GM12873 (cell line): ENCODE measurements around the gene MYH10.

Experiments used
- TF ChIP-seq, protein P1 (sequence below): IDR thresholded peaks from 2 replicates; pipeline ENCODE4 v1.5.1; 2012; ENCODE audit warnings: low read depth, mild to moderate bottlenecking, moderate library complexity, low read length, control low read depth; ENCODE audit not compliant: insufficient read depth; ENCODE audit errors: missing control alignments

Gene MYH10

DNA sequence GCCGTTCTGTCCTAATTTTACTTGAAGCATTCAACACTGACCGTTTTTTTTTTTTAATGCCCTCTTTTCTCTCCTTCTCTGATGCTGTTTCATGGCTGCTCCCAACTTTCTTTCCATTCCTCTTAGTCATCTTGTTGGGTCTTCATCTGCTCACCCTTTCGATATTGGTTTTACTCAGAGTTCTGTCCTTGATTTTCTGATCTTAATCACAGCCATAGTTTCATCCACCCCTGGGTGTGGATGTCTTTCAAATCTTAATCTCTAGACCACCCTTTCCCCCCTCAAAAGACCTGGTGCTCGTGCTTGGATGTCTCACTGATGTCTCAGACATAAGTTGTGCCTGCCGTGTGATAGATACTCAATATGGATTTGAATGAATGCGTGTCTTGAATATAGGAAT lies 172.4 kb downstream of the MYH10 start:
- TF ChIP-seq, protein P1, sequence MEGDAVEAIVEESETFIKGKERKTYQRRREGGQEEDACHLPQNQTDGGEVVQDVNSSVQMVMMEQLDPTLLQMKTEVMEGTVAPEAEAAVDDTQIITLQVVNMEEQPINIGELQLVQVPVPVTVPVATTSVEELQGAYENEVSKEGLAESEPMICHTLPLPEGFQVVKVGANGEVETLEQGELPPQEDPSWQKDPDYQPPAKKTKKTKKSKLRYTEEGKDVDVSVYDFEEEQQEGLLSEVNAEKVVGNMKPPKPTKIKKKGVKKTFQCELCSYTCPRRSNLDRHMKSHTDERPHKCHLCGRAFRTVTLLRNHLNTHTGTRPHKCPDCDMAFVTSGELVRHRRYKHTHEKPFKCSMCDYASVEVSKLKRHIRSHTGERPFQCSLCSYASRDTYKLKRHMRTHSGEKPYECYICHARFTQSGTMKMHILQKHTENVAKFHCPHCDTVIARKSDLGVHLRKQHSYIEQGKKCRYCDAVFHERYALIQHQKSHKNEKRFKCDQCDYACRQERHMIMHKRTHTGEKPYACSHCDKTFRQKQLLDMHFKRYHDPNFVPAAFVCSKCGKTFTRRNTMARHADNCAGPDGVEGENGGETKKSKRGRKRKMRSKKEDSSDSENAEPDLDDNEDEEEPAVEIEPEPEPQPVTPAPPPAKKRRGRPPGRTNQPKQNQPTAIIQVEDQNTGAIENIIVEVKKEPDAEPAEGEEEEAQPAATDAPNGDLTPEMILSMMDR, result no peak

DNA sequence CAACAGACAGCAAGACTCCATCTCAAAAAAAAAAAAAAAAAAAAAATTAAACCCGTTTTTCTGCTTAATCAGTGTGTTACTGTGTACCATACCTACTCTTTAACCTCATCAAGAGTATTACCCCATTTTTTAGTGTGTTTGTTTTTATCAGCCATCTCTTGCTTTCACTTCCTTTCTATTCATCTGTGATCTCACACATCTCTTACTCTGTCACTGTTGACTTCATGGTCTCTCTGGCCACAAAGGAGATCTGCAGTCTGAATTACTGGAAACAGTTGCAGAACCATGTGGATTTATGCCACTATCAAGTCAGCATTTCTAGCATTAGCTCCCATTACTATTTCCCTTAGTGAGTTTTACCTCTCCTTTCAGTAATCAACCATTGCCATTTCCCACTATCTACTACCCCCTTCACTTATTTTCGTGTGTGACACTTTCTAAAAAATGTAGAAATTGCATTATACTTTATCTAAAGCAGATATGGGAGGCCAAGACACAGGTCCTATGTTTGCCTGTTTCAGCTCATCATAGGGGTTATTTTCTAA lies 174.8 kb downstream of the MYH10 start:
- TF ChIP-seq, protein P1, result no peak

DNA sequence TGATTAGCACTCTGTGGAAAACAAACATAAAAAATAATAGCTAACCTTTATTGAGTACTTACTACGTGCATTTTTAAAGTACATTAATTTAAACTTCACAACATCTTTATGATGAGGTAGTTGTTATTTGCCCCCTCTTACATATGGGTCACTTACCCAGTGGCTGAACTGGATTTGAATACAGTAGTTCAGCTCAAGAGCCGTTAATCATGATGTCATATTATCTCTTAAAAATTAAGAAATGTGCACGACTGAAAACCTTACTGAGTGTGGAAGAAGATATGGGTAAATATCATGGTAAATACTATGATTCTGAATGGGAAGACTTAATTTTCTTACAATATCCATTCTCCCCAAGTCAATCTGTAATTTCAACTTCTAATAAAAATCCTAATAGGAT lies 177.2 kb downstream of the MYH10 start:
- TF ChIP-seq, protein P1, result no peak

DNA sequence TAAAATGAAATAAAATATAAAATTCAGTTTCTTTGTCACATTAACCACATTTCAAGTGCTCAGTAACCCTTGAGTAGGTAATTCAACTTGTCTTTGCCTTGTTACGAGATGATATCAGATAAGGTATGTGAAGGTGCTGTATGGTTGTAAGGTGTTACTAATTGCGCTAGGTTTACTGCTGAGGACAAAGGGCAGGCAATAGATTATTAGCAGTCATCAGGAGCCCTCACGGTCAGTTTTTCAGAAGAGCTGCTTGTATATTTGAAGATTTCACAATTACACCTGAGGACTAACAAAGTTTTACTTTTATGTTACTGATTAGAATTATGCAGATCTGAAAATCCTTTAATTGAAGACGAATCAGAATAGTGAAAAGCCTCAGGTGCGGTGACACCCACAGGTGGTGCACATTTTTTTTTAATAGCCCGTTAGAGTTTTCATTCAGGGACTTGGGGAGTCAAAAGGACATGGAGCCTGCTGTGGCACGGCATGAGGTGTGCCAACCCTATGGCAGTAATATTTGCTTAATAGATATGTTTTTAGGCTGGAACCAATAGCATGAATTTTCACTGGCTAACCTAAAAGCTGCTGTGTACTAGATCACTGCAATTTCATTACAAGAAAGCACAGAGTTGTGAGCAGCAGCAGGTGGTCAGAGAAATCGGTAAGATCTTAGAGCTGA lies 178.5 kb downstream of the MYH10 start:
- TF ChIP-seq, protein P1, result no peak

DNA sequence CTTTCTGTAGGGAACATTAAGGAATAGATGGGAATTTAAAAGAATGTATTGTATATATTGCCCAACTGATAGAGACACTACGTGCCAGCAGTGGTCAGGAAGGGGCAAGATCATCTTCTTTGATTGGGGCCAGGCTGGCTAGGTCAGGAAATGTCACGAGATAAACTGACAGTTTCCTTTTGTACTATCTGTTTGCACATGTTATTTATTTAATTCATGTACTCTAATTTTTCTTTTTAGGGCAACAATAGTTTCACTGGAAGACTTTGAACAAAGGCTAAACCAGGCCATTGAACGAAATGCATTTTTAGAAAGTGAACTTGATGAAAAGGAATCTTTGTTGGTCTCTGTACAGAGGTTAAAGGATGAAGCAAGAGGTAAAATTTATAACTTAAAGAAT lies 182.2 kb downstream of the MYH10 start:
- TF ChIP-seq, protein P1, result no peak

DNA sequence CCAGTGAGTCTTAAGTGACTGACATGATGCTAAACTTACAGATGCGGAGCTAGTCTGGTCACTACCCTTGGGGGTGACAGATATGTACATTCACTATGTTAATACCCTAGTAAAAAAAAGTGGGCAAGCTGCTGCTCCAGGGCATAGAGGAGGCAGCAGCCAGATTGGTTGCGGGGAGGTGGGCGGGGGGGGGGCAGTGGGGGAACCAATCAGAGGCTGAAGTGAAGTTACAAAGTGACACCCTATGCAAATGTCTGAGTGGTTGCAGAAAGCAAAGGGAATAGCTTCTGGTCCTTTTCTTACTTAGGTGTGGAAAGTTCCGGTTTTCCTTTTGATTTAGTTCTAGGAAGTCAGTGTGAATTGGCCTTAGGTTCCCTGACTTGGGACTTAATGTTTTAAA lies 182.7 kb downstream of the MYH10 start:
- TF ChIP-seq, protein P1, result no peak

DNA sequence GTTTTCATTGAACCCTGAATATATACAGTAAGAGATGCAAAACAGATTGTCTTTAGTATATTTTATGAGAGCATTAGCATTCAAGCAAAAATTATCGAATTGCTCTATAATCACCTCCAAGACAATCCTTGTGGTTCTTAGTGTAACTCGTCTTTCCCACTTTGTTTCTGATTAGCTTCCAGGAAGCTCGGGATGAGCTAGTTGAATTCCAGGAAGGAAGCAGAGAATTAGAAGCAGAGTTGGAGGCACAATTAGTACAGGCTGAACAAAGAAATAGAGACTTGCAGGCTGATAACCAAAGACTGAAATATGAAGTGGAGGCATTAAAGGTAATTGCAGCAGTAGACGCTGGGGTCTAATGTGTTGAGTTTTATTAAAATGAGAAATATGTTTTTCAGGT lies 185.0 kb downstream of the MYH10 start:
- TF ChIP-seq, protein P1, result no peak
